ENCODE measurements around the gene HS1BP3. TPM values are rescaled to one million over a fixed set of nuclear protein-coding genes. Genes with fewer than 3 reads are reported as not detected.

The HS1BP3 gene
- total RNA-seq, 1 donor from 2014 or later: 19.6 TPM

DNA sequence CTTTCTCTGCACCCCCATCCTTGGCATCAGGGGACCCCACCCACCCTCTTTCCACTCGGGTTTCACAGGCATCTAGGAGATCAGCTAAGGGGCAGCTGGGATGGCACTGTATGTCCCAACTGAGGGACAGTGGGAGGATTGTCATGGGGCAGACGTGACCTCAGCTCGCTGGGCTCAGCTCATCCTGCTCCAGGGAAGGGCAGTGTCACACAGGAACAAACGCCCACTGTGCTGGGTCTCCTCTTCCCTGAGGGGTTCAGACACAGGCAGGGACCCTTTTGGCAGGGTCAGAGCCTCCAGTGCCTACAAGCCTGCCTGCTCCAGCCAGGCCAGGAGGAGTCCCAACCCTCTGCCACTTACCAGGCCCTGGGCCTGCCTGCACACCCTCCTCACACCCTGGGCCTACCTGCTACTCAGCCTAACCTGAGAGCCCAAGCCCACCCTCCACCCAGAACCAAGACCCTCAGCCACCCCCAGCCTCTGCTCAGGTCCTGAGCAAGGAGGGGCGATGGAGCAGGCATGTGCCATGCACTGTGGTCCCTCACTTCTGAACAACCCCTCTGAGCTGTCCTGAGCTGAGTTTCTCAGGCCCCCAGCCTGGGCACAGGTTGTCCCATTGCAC is 68.2 kb downstream of the HS1BP3 start:
- Mint-ChIP-seq H3K27me3 (ENCODE audit: low read depth) (no peaks in the 10 kb centered on the region), H3K9me3 (no peaks in the 10 kb centered on the region), H3K4me1 (peaks cover 75% of the 10 kb centered on the region), H3K27ac (ENCODE audit: unreplicated experiment) (peak overlapping the region; percentile 88), H3K36me3 (ENCODE audit: low read depth) (no peaks in the 10 kb centered on the region), H3K4me3 (peak overlapping the region; percentile 44)
- DNase-seq (ENCODE audit: low read depth, low spot score): no peak
- TF ChIP-seq, protein P1, sequence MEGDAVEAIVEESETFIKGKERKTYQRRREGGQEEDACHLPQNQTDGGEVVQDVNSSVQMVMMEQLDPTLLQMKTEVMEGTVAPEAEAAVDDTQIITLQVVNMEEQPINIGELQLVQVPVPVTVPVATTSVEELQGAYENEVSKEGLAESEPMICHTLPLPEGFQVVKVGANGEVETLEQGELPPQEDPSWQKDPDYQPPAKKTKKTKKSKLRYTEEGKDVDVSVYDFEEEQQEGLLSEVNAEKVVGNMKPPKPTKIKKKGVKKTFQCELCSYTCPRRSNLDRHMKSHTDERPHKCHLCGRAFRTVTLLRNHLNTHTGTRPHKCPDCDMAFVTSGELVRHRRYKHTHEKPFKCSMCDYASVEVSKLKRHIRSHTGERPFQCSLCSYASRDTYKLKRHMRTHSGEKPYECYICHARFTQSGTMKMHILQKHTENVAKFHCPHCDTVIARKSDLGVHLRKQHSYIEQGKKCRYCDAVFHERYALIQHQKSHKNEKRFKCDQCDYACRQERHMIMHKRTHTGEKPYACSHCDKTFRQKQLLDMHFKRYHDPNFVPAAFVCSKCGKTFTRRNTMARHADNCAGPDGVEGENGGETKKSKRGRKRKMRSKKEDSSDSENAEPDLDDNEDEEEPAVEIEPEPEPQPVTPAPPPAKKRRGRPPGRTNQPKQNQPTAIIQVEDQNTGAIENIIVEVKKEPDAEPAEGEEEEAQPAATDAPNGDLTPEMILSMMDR (conservative IDR thresholded peaks at IDR 0.05): no peak

DNA sequence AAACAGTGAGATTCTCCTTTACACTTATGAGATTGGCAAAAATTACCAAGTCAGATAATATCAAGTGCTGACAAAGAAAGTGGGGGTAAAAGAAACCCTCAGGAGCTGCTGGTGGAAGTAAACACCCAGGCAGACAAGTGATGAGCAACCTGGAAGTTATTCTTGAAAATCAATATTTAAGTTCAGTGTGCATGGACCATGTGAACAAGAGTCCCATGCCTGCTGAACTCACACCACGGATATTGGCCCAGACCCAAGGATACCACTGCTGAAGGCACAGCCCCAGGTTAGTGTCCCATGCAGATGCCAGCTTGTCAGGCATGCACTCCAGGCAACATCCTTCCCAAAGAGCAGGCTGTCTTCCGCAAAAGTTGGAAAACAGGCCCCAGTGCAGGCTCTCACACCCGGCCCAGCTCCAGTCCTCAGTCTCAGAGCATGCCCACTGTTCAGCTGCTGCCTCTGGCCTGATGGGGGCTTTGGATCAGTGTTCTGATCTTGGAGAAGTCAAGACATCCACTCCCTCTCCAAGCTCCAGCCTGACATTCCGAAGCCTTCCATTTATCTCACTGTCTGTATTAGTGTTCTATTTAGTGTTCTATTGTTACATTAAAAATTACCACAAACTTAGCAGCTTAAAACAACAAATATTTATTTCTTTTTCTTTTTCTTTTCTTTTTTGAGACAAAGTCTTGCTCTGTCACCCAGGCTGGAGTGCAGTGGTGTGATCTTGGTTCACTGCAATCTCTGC is 70.0 kb downstream of the HS1BP3 start:
- Mint-ChIP-seq H3K4me3 (no peak overlapping the region), H3K27ac (ENCODE audit: unreplicated experiment) (peak overlapping the region; percentile 75), H3K36me3 (ENCODE audit: low read depth) (no peaks in the 10 kb centered on the region), H3K9me3 (no peaks in the 10 kb centered on the region), H3K27me3 (ENCODE audit: low read depth) (no peaks in the 10 kb centered on the region), H3K4me1 (peaks cover 78% of the 10 kb centered on the region)
- no peak for DNase-seq (ENCODE audit: low read depth, low spot score)
- TF ChIP-seq, protein P1 (conservative IDR thresholded peaks at IDR 0.05): no peak

DNA sequence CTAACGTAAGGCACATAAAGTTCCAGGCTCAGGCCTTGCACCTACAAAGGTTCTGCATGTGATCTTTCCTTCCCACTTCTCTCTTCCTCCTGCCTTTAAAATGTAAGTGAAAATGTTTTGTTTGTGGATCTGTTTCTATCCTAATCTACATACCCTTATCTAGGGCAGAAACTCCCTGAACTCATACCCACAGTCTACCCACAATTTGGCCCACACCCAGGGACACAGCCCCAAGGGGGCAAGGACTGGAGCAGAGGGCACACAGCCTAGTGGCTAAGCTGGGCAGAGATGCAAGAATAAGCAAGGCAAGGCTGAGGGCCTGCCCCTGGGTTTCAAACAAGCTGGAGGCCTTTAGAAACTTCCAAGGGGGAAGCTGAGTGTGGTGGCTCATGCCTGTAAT is 71.0 kb downstream of the HS1BP3 start:
- no peaks in the 10 kb centered on the region for H3K27me3 Mint-ChIP-seq (ENCODE audit: low read depth)
- TF ChIP-seq, protein P1 (conservative IDR thresholded peaks at IDR 0.05): no peak
- peak overlapping the region; percentile 79 for H3K27ac Mint-ChIP-seq (ENCODE audit: unreplicated experiment)
- peaks cover 78% of the 10 kb centered on the region for H3K4me1 Mint-ChIP-seq
- no peaks in the 10 kb centered on the region for H3K9me3 Mint-ChIP-seq
- H3K4me3 Mint-ChIP-seq: no peak overlapping the region
- no peak for DNase-seq (ENCODE audit: low read depth, low spot score)
- H3K36me3 Mint-ChIP-seq (ENCODE audit: low read depth): no peaks in the 10 kb centered on the region

DNA sequence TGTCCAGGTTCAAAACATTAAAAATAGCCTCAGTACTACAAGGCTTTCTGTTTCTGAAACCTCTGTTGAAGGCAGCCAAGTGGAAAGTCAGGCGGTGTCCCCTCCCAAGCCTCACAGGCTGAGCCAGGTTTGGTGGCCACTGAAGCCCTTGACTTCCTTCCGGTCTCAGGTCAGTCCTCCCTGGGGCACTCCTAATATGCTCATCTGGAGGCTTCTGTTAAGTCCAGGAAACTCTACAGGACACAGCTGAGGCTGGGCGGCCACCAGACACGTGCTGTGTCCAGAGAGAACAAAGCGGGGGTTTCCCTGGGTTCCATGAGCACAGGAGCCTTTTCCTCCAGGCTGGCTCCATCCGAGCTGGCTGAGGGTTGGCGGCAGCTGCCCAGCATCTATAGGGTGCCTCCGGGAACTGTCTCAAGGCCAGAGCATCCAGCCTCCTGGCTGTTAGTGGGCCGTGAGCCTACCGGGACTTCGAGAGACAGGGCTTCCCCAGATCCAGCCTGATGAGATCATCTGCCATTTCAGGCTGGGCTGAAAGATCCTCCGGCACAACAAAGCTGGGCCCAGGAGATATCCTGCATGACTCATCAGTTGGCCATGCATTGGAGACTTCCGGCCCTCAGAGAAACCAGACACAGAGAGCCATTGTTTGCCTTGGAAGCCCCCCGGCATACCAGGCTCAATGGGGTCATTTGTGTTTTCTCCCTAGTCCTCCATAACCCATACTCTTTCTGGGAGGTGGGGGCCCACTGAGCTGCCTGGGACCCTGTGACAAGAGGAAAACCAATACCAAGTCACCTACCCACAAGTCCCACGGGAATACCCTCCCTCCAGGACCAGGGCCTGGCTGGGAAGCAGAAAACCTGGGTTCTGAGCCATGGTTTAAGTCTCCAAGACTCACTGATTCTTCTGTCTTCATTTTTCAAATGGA is 71.7 kb downstream of the HS1BP3 start:
- H3K4me1 Mint-ChIP-seq: peaks cover 78% of the 10 kb centered on the region
- no peaks in the 10 kb centered on the region for H3K36me3 Mint-ChIP-seq (ENCODE audit: low read depth)
- H3K4me3 Mint-ChIP-seq: peak overlapping the region; percentile 43
- peak overlapping the region; percentile 79 for H3K27ac Mint-ChIP-seq (ENCODE audit: unreplicated experiment)
- TF ChIP-seq, protein P1 (conservative IDR thresholded peaks at IDR 0.05): no peak
- peak; percentile 52 for DNase-seq (ENCODE audit: low read depth, low spot score)
- no peaks in the 10 kb centered on the region for H3K27me3 Mint-ChIP-seq (ENCODE audit: low read depth)
- H3K9me3 Mint-ChIP-seq: no peaks in the 10 kb centered on the region

DNA sequence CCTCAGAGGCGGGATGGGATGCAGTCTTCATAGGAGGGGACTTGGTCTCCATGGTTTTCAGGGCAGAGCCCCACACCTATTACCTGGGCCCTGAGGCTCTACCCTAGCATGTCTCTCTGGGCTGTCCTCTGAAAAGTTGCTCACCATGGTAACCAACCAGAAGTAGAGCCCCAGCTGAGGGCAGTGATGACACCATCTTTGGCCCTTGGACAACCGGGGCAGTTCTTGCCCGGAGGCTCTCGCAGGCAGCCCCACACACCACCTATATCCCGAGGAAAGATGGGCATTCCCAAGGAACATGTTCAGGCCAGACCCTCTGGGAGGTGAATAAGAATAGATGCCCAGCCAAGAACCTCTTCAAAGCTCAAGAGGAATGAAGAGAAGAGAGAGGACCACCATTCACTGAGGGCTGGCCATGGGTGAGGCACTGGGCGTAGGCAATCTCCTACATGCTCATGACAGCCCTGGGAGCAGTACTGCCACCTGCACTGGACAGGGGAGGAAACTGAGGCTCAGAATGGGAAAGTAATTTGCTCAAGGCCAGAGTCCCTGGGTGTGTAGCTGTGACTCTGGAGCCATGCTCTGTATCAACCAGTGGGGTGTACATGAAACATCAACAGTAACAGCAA is 72.5 kb downstream of the HS1BP3 start:
- no peaks in the 10 kb centered on the region for H3K36me3 Mint-ChIP-seq (ENCODE audit: low read depth)
- TF ChIP-seq, protein P1 (conservative IDR thresholded peaks at IDR 0.05): no peak
- H3K4me1 Mint-ChIP-seq: peaks cover 81% of the 10 kb centered on the region
- peak overlapping the region; percentile 79 for H3K27ac Mint-ChIP-seq (ENCODE audit: unreplicated experiment)
- no peak for DNase-seq (ENCODE audit: low read depth, low spot score)
- no peak overlapping the region for H3K4me3 Mint-ChIP-seq
- H3K9me3 Mint-ChIP-seq: no peaks in the 10 kb centered on the region
- H3K27me3 Mint-ChIP-seq (ENCODE audit: low read depth): no peaks in the 10 kb centered on the region

All from neural crest cell (in vitro differentiated cells).